Mesendoderm (in vitro differentiated cells): ENCODE data around the gene ZIC5.

Source experiments
- DNase-seq: peaks from one replicate; pipeline ENCODE4 v3.0.0; 2013
- H2AK5ac ChIP-seq: 2 replicates; pipeline ENCODE4 v1.6.1; 2013; ENCODE audit warnings: low read length, inconsistent platforms
- H2BK120ac ChIP-seq: 2 replicates; pipeline ENCODE4 v1.6.1; 2013; ENCODE audit warnings: low read depth, mild to moderate bottlenecking, low read length, moderate library complexity, mixed read lengths
- H2BK15ac ChIP-seq: replicated peaks from 2 replicates; pipeline ENCODE4 v1.6.1; 2013; ENCODE audit warnings: low read depth, mild to moderate bottlenecking, moderate library complexity
- H2BK5ac ChIP-seq: 2 replicates; pipeline ENCODE4 v1.6.1; 2013; ENCODE audit warnings: low read length, inconsistent platforms
- H3K18ac ChIP-seq: 2 replicates; pipeline ENCODE4 v1.6.1; 2013; ENCODE audit warnings: mild to moderate bottlenecking, low read length, mixed read lengths
- H3K23ac ChIP-seq: one replicate; pipeline ENCODE4 v1.6.1; 2013; ENCODE audit warnings: low read length
- H3K27ac ChIP-seq: 2 replicates; pipeline ENCODE4 v1.5.1; 2013; ENCODE audit warnings: low read depth, mild to moderate bottlenecking, inconsistent platforms, low read length, moderate library complexity
- H3K27me3 ChIP-seq: 2 replicates; pipeline ENCODE4 v1.6.1; 2013; ENCODE audit warnings: low read length, control low read depth, mild to moderate bottlenecking, inconsistent platforms; ENCODE audit not compliant: insufficient read depth, poor library complexity
- H3K36me3 ChIP-seq: 2 replicates; pipeline ENCODE4 v1.6.1; 2013; ENCODE audit warnings: low read length, inconsistent platforms; ENCODE audit not compliant: control insufficient read depth, insufficient read depth
- H3K4ac ChIP-seq: one replicate; pipeline ENCODE4 v1.6.1; 2013; ENCODE audit warnings: low read depth, mild to moderate bottlenecking, low read length, moderate library complexity
- H3K4me1 ChIP-seq: 2 replicates; pipeline ENCODE4 v1.6.1; 2013; ENCODE audit warnings: low read depth, low read length, inconsistent platforms; ENCODE audit not compliant: control insufficient read depth
- H3K4me2 ChIP-seq: 2 replicates; pipeline ENCODE4 v1.6.1; 2013; ENCODE audit warnings: low read length
- H3K4me3 ChIP-seq: 2 replicates; pipeline ENCODE4 v1.5.1; 2013; ENCODE audit warnings: mild to moderate bottlenecking, low read length
- H3K56ac ChIP-seq: one replicate; pipeline ENCODE4 v1.6.1; 2013; ENCODE audit warnings: low read length
- H3K79me1 ChIP-seq: 2 replicates; pipeline ENCODE4 v1.6.1; 2013; ENCODE audit warnings: low read length, inconsistent platforms
- H3K79me2 ChIP-seq: 2 replicates; pipeline ENCODE4 v1.6.1; 2013; ENCODE audit warnings: mild to moderate bottlenecking, low read length; ENCODE audit not compliant: control insufficient read depth, insufficient read depth
- H3K9ac ChIP-seq: 2 replicates; pipeline ENCODE4 v1.6.1; 2013; ENCODE audit warnings: low read length, inconsistent platforms
- H4K5ac ChIP-seq: one replicate; pipeline ENCODE4 v1.6.1; 2013; ENCODE audit warnings: low read length
- H4K8ac ChIP-seq: one replicate; pipeline ENCODE4 v1.6.1; 2013; ENCODE audit warnings: low read depth, mild to moderate bottlenecking, control low read depth, low read length, moderate library complexity
- WGBS: extraction: QIAGEN DNeasy Blood & Tissue Kit; methylation state at CpG from one replicate; pipeline ENCODE4 v1.1.7; 2013; ENCODE audit warnings: low lambda C conversion rate, missing lambda C conversion rate; ENCODE audit not compliant: insufficient coverage; ENCODE audit errors: extremely low coverage; 5-methylcytosine and 5-hydroxymethylcytosine counted together

The ZIC5 gene

GRCh38 chr13:99967498-99967868 lies 4.1 kb downstream of the ZIC5 start:
- Histone ChIP-seq H3K56ac (peak overlapping the region; percentile 100), H3K36me3 (peaks cover 4% of the 10 kb centered on the region), H3K4me2 (peak overlapping the region; percentile 77), H3K9ac (peak overlapping the region; percentile 99), H3K4me3 (peak overlapping the region; percentile 95), H3K79me1 (peaks cover 4% of the 10 kb centered on the region), H3K18ac (peak overlapping the region; percentile 85), H4K8ac (no peak overlapping the region), H3K27ac (no peak overlapping the region), H2BK15ac (no peak overlapping the region), H3K27me3 (no peaks in the 10 kb centered on the region), H4K5ac (peak overlapping the region; percentile 47), H2BK5ac (no peak overlapping the region), H3K23ac (peak overlapping the region; percentile 61), H3K79me2 (peaks cover 44% of the 10 kb centered on the region), H3K4ac (no peak overlapping the region), H2BK120ac (no peak overlapping the region), H3K4me1 (peaks cover 7% of the 10 kb centered on the region), H2AK5ac (no peak overlapping the region)
- WGBS: no CpG with 5 or more reads among the region's 9 CpGs
- DNase-seq: no peak

GRCh38 chr13:99966064-99966805 lies 5.3 kb downstream of the ZIC5 start:
- Histone ChIP-seq H3K36me3 (peaks cover 4% of the 10 kb centered on the region), H3K18ac (no peak overlapping the region), H3K4ac (no peak overlapping the region), H3K27me3 (no peaks in the 10 kb centered on the region), H4K8ac (no peak overlapping the region), H3K56ac (peak overlapping the region; percentile 38), H3K79me2 (peaks cover 44% of the 10 kb centered on the region), H3K23ac (no peak overlapping the region), H3K4me2 (no peak overlapping the region), H2BK120ac (no peak overlapping the region), H3K4me1 (peaks cover 2% of the 10 kb centered on the region), H2AK5ac (no peak overlapping the region), H3K27ac (no peak overlapping the region), H3K79me1 (peaks cover 4% of the 10 kb centered on the region), H3K4me3 (no peak overlapping the region), H3K9ac (peak overlapping the region; percentile 13), H2BK5ac (no peak overlapping the region), H4K5ac (no peak overlapping the region), H2BK15ac (no peak overlapping the region)
- DNase-seq: no peak
- no CpG with 5 or more reads among the region's 8 CpGs for WGBS

DNA sequence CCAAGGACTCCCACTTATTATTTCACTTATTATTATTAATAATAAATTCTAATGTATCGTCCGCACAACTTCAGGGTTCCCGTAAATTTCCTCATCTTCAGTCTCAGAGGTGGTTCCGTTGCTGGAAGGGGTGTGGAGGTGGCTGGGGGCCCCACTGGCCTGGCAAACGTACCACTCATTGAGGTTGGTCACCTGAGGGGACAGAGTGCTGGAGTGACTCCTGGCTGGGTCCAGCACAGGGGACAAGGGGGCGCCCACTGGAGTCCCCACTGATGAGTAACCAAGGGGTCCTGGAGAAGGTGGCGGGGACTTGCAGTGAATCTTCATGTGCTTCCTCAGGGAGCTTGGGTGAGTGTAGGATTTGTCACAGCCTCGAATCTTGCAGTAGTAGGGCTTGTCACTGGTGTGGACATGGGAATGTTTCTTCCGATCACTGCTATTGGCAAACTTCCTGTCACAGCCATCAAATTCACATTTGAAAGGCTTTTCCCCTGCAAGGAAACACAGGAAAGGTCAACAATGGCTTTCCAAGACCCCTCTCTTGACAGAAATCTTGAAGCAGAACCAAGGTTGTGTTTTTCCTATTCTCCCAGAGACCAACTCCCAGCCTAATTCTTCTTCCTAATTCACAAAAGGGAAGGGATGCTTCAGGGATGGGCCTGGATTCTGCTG lies 6.1 kb downstream of the ZIC5 start:
- H3K4me1 ChIP-seq: peaks cover 6% of the 10 kb centered on the region
- DNase-seq: no peak
- no peak overlapping the region for H3K27ac ChIP-seq

GRCh38 chr13:99963816-99964339 lies 7.7 kb downstream of the ZIC5 start:
- no peak overlapping the region for H2AK5ac ChIP-seq
- H3K79me2 ChIP-seq: peaks cover 30% of the 10 kb centered on the region
- WGBS: no CpG with 5 or more reads among the region's 3 CpGs
- no peak for DNase-seq
- H3K23ac ChIP-seq: no peak overlapping the region
- no peak overlapping the region for H2BK120ac ChIP-seq
- no peak overlapping the region for H3K9ac ChIP-seq
- no peak overlapping the region for H3K27ac ChIP-seq
- H2BK15ac ChIP-seq: no peak overlapping the region
- H3K4me3 ChIP-seq: no peak overlapping the region
- H3K4ac ChIP-seq: no peak overlapping the region
- no peak overlapping the region for H3K18ac ChIP-seq
- peaks cover 6% of the 10 kb centered on the region for H3K4me1 ChIP-seq
- peaks cover 4% of the 10 kb centered on the region for H3K36me3 ChIP-seq
- H3K4me2 ChIP-seq: no peak overlapping the region
- no peak overlapping the region for H4K5ac ChIP-seq
- H3K27me3 ChIP-seq: no peaks in the 10 kb centered on the region
- peaks cover 2% of the 10 kb centered on the region for H3K79me1 ChIP-seq
- H4K8ac ChIP-seq: no peak overlapping the region
- H3K56ac ChIP-seq: no peak overlapping the region
- no peak overlapping the region for H2BK5ac ChIP-seq

More for the DNA sequence above, 6.1 kb downstream of the ZIC5 start:
- Histone ChIP-seq H4K5ac (no peak overlapping the region), H2AK5ac (no peak overlapping the region), H2BK15ac (no peak overlapping the region), H2BK5ac (no peak overlapping the region), H2BK120ac (no peak overlapping the region), H3K18ac (no peak overlapping the region), H3K36me3 (peaks cover 4% of the 10 kb centered on the region), H3K9ac (no peak overlapping the region), H3K27me3 (no peaks in the 10 kb centered on the region), H3K4ac (no peak overlapping the region), H3K4me3 (no peak overlapping the region), H4K8ac (no peak overlapping the region), H3K23ac (no peak overlapping the region), H3K79me1 (peaks cover 4% of the 10 kb centered on the region), H3K56ac (no peak overlapping the region), H3K79me2 (peaks cover 44% of the 10 kb centered on the region), H3K4me2 (no peak overlapping the region)
- no CpG with 5 or more reads among the region's 9 CpGs for WGBS

GRCh38 chr13:99962242-99962641 lies 9.3 kb downstream of the ZIC5 start:
- Histone ChIP-seq H4K5ac (no peak overlapping the region), H3K56ac (no peak overlapping the region), H3K4me1 (peaks cover 6% of the 10 kb centered on the region), H3K27me3 (no peaks in the 10 kb centered on the region), H3K23ac (no peak overlapping the region), H4K8ac (no peak overlapping the region), H3K9ac (no peak overlapping the region), H3K4me3 (no peak overlapping the region), H3K27ac (no peak overlapping the region), H3K79me1 (no peaks in the 10 kb centered on the region), H3K4me2 (no peak overlapping the region), H3K18ac (no peak overlapping the region), H2AK5ac (no peak overlapping the region), H2BK5ac (no peak overlapping the region), H3K36me3 (peaks cover 4% of the 10 kb centered on the region), H3K79me2 (peaks cover 15% of the 10 kb centered on the region), H2BK15ac (no peak overlapping the region), H2BK120ac (no peak overlapping the region), H3K4ac (no peak overlapping the region)
- no peak for DNase-seq
- WGBS: no CpG with 5 or more reads among the region's 1 CpG
